Colonic mucosa (tissue), 4 donors: ENCODE measurements around the gene RBM47. TPM values are rescaled to one million over a fixed set of nuclear protein-coding genes. Genes with fewer than 3 reads are reported as not detected.
A peak's percentile ranks its signal among the peaks of the same experiment; 100 is the strongest.

Experiments
- DNase-seq: peaks from one replicate; pipeline ENCODE4 v3.0.0-alpha.2; 2020
- H3K27ac ChIP-seq: fragments of 200-600 bp; one replicate; pipeline ENCODE4 v1.8.0; 2021
- H3K27me3 ChIP-seq: fragments of 200-600 bp; one replicate; pipeline ENCODE4 v1.8.0; 2021
- H3K36me3 ChIP-seq: fragments of 200-600 bp; one replicate; pipeline ENCODE4 v1.8.0; 2021
- H3K4me1 ChIP-seq: fragments of 200-600 bp; one replicate; pipeline ENCODE4 v1.8.0; 2021; ENCODE audit warnings: mild to moderate bottlenecking
- H3K4me3 ChIP-seq: fragments of 200-600 bp; one replicate; pipeline ENCODE4 v1.8.0; 2021
- H3K9ac ChIP-seq, 2 donors: one replicate each; pipeline ENCODE4 v1.7.0; 2013; ENCODE audit warnings: control low read depth in 2 of 2, low read depth in 2 of 2, low read length in 2 of 2
- H3K9me3 ChIP-seq: fragments of 200-600 bp; one replicate; pipeline ENCODE4 v1.8.0; 2021
- CTCF ChIP-seq: fragments of 200-600 bp; IDR thresholded peaks from one replicate; pipeline ENCODE4 v1.8.0; 2022; ENCODE audit warnings: antibody characterized with exemption, mild to moderate bottlenecking
- intact Hi-C: fragments of 100-400 bp; cut with DNase I; formaldehyde crosslinking; loops from one replicate; pipeline ENCODE4 v1.14.1; 2022
- total RNA-seq, 2 donors: library from RNA; stranded (reverse); fragmentation: NEBNext Ultra II Directional in 1 of 2; extraction: Animal tissue kit (Norgen Biotek cat#: 25700) in 1 of 2; gene quantifications; one replicate each; pipeline ENCODE4 v1.2.1, GENCODE V29; 2021
- donor health status: healthy.
- donor health status: DM: no; HTN: no; CAD: no.
- donor health status: DM: no; HTN: no; CAD: no.

RBM47 gene
- total RNA-seq, 2 donors from 2014 or later = 279 to 281 TPM

- no peaks in the 10 kb centered on the region for H3K9me3 ChIP-seq
Measured at GRCh38 chr4:40427128-40427527, 202.5 kb downstream of the RBM47 start.

GRCh38 chr4:40425799-40426574 is 203.7 kb downstream of the RBM47 start:
- Histone ChIP-seq H3K27ac (no peak overlapping the region), H3K9ac (no peak overlapping the region), H3K4me1 (no peaks in the 10 kb centered on the region), H3K36me3 (no peaks in the 10 kb centered on the region), H3K4me3 (no peak overlapping the region), H3K27me3 (no peaks in the 10 kb centered on the region), H3K9me3 (no peaks in the 10 kb centered on the region)
- DNase-seq = no peak
- TF ChIP-seq CTCF = no peak
- intact Hi-C loops = no loop called here

More at GRCh38 chr4:40427128-40427527, 202.5 kb downstream of the RBM47 start:
- no peak overlapping the region for H3K9ac ChIP-seq
- H3K27me3 ChIP-seq = no peaks in the 10 kb centered on the region
- intact Hi-C loops = no loop called here
- no peaks in the 10 kb centered on the region for H3K36me3 ChIP-seq
- TF ChIP-seq CTCF = no peak
- DNase-seq = no peak
- no peaks in the 10 kb centered on the region for H3K4me1 ChIP-seq
- no peak overlapping the region for H3K27ac ChIP-seq
- H3K4me3 ChIP-seq = no peak overlapping the region

- H3K36me3 ChIP-seq = no peaks in the 10 kb centered on the region
- H3K27me3 ChIP-seq = no peaks in the 10 kb centered on the region
- intact Hi-C loops = no loop called here
- no peaks in the 10 kb centered on the region for H3K4me1 ChIP-seq
- no peak overlapping the region for H3K9ac ChIP-seq
- no peak overlapping the region for H3K27ac ChIP-seq
- TF ChIP-seq CTCF = no peak
- H3K4me3 ChIP-seq = no peak overlapping the region
- H3K9me3 ChIP-seq = no peaks in the 10 kb centered on the region
- DNase-seq = no peak
Measured at GRCh38 chr4:40423735-40424134, 205.9 kb downstream of the RBM47 start.

- Histone ChIP-seq H3K4me3 (no peak overlapping the region), H3K9me3 (no peaks in the 10 kb centered on the region), H3K4me1 (peaks cover 3% of the 10 kb centered on the region), H3K27ac (peak overlapping the region; percentile 5), H3K36me3 (no peaks in the 10 kb centered on the region), H3K9ac (no peak overlapping the region), H3K27me3 (no peaks in the 10 kb centered on the region)
- DNase-seq = no peak
- intact Hi-C loops = no loop called here
- no peak for TF ChIP-seq CTCF
Measured at GRCh38 chr4:40421839-40422708, 207.6 kb downstream of the RBM47 start.

DNA sequence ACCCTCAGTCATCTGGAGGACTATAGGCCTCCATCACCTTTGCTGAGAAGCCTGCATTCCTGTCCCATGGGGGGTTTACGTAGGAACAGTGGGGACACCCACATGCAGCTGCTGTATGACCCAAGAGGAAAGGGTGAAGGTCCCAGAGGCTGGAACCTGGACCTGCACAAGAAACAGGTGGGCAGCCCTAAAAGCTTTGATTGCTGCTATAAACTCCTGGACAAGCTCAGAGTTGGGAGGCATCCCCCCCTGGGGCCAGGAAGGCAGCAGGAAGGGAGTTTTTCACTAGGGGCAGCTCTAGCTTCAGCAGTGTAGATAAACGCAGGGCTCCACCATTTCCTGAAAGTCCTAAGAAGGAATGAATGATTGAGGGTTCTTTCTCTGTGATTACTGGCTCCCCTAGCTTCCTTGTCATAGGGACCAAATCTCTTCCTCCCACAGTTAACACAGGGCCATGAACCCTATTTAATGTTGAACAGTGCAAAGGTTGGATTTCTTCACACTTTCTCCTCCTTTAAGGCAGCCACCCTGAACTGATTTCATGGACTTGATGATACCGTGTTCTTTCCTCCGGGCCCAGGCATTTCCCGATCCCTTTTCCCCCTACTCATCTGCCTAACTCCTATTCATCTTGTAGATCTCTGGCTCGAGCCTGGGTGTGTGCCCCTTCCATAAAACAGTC is 210.3 kb downstream of the RBM47 start:
- Histone ChIP-seq H3K4me3 (no peak overlapping the region), H3K27ac (peak overlapping the region; percentile 46), H3K9me3 (no peaks in the 10 kb centered on the region), H3K9ac (peak overlapping the region in 1 of 2 donors; percentile 32), H3K36me3 (no peaks in the 10 kb centered on the region), H3K27me3 (no peaks in the 10 kb centered on the region), H3K4me1 (peaks cover 3% of the 10 kb centered on the region)
- TF ChIP-seq CTCF = no peak
- intact Hi-C loops = no loop called here
- DNase-seq = peak; percentile 59
